Left lung (tissue), 10 donors: Measurements from ENCODE around the gene PPP1R16B. TPM values are rescaled to one million over a fixed set of nuclear protein-coding genes. Genes with fewer than 3 reads are reported as not detected.

Experiments used
- ATAC-seq: fragments of 200-7000 bp; cut with Tn5 transposase; one replicate; pipeline ENCODE4 v1.9.1; 2020; ENCODE audit warnings: moderate library complexity
- DNase-seq, 4 donors: peaks; one replicate each; pipeline ENCODE4 v3.0.0-alpha.2; 2013 to 2020
- H3K27ac ChIP-seq, 2 donors: fragments of 200-600 bp; sonication (generic) in 1 of 2; one replicate each; pipeline versions ENCODE4 v1.5.0 to v1.8.0; 2020 to 2021
- H3K27me3 ChIP-seq, 2 donors: fragments of 200-600 bp; sonication (generic) in 1 of 2; one replicate each; pipeline versions ENCODE4 v1.5.0 to v1.8.0; 2020 to 2021
- H3K36me3 ChIP-seq, 2 donors: fragments of 200-600 bp; sonication (generic) in 1 of 2; one replicate each; pipeline versions ENCODE4 v1.5.0 to v1.8.0; 2020 to 2021
- H3K4me1 ChIP-seq, 2 donors: fragments of 200-600 bp; one replicate each; pipeline ENCODE4 v1.8.0; 2021
- H3K4me3 ChIP-seq, 2 donors: fragments of 200-600 bp; sonication (generic) in 1 of 2; one replicate each; pipeline versions ENCODE4 v1.5.0 to v1.8.0; 2020 to 2021; ENCODE audit warnings: mild to moderate bottlenecking in 1 of 2
- H3K9me3 ChIP-seq, 2 donors: fragments of 200-600 bp; sonication (generic) in 1 of 2; one replicate each; pipeline versions ENCODE4 v1.5.0 to v1.8.0; 2020 to 2021
- intact Hi-C, 2 donors: fragments of 100-400 bp; cut with DNase I; formaldehyde crosslinking; loops; one replicate each; pipeline versions ENCODE4 v1.11.2 to v1.14.2; 2022
- polyA plus RNA-seq, 6 donors: library from polyadenylated mRNA; unstranded; fragments of 120-200 nt; gene quantifications; one replicate each; pipeline ENCODE4 v1.2.1, GENCODE V29; 2013; ENCODE audit not compliant: insufficient read length in 6 of 6
- total RNA-seq, 2 donors: library from RNA; stranded (reverse); fragmentation: NEBNext Ultra II Directional; extraction: Animal tissue kit (Norgen Biotek cat#: 25700); gene quantifications; one replicate each; pipeline ENCODE4 v1.2.1, GENCODE V29; 2021
- TF ChIP-seq, protein P1 (sequence below), 2 donors: fragments of 200-600 bp; sonication (generic) in 1 of 2; IDR thresholded peaks; one replicate each; pipeline versions ENCODE4 v1.5.0 to v1.8.0; 2021; ENCODE audit warnings: antibody characterized with exemption in 2 of 2
- donor health status: DM: no; HTN: yes; CAD: no.
- donor health status: DM: no; HTN: no; CAD: no.

PPP1R16B gene
- total and polyA plus RNA-seq, 8 donors, result 5.4 to 10.8 (median 7.8) TPM

DNA sequence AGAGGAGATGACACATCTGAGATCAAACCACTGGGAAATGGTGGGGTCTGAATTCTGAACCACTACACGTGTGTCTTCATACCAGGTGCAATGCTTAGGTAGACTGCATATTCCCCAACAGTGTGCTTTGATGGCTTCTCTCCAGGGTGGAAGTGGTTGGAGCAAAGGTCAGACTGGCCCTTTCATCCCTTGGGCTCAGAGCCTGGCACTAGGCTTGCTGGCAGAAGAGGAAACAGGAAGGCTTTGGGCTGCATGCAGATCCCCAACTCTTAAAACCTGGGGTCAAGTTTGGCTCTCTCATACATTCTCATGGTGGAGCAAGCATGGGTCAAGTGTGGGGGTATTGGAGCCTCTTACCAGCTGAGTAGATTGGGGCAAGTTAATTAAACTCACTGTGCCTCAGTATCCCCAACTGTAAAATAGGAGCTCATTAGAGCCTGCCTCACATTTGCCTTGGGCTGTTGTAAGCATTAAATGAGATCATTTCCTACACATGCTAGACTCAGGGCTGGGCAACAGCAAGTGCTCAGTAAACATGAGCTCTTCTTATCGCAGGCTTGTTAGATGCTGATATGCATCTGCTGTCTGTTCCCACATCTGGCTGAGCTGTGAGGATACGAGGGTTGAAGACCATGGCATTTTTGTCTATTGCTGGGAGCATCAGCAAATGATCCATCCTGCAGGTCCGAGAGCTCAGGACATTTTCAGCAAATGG lies 69.1 kb downstream of the PPP1R16B start:
- peak overlapping the region; percentile 53 to 68 for H3K27ac ChIP-seq
- ATAC-seq, result peak; percentile 5
- H3K4me3 ChIP-seq, result no peak overlapping the region

DNA sequence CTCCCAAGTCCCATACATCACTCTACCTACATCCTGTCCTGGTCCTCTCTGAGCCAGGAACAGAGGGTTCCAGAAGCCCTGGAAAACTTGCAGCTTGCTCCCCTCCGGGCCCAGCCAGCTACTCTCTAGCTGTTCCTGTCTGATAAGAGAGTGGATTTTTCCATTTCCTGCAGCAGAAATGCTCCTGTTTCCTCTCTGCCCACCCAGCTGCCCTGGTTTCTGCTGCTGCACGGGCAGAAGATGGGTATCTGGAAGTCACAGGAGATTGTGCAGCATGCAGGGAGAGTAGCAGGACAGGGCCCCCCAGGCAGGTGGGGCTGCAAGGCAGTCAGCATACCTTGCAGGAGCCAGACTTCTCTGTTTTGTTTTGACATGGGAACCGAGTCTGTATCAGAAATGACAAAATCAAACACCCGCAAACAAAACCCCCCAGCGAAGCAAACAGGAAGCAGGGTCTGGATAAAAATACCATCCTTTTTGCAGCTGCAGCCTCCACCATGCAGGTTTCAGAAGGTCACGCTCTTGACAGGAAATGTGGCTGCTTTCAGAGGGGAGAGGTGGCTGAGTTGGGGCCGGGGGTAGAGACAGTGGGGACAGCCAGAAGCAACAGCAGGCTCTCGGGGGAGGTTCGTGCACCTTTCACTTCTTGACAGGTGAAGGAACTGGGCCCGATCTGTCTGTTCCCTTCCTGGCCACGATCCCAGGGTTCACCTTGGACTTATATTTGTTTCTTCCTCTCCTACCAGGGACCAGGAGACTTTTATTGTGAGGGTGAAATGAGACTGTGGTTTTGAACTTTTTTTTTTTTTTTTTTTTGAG lies 69.9 kb downstream of the PPP1R16B start:
- H3K27ac ChIP-seq, result peak overlapping the region; percentile 53 to 68
- no peaks in the 10 kb centered on the region for H3K36me3 ChIP-seq
- peaks cover 0 to 35% of the 10 kb centered on the region in 2 donors for H3K27me3 ChIP-seq
- H3K4me1 ChIP-seq, result peaks cover 5 to 49% of the 10 kb centered on the region in 2 donors
- ATAC-seq (peak; percentile 27), DNase-seq (peak in 1 of 4 donors; percentile 24)
- H3K9me3 ChIP-seq, result no peaks in the 10 kb centered on the region
- TF ChIP-seq, protein P1, sequence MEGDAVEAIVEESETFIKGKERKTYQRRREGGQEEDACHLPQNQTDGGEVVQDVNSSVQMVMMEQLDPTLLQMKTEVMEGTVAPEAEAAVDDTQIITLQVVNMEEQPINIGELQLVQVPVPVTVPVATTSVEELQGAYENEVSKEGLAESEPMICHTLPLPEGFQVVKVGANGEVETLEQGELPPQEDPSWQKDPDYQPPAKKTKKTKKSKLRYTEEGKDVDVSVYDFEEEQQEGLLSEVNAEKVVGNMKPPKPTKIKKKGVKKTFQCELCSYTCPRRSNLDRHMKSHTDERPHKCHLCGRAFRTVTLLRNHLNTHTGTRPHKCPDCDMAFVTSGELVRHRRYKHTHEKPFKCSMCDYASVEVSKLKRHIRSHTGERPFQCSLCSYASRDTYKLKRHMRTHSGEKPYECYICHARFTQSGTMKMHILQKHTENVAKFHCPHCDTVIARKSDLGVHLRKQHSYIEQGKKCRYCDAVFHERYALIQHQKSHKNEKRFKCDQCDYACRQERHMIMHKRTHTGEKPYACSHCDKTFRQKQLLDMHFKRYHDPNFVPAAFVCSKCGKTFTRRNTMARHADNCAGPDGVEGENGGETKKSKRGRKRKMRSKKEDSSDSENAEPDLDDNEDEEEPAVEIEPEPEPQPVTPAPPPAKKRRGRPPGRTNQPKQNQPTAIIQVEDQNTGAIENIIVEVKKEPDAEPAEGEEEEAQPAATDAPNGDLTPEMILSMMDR (IDR thresholded peaks at IDR 0.05), result no peak
- intact Hi-C loops, result no loop called here
- no peak overlapping the region for H3K4me3 ChIP-seq

More for the DNA sequence above, 69.1 kb downstream of the PPP1R16B start:
- intact Hi-C loops, result no loop called here
- peaks cover 5 to 51% of the 10 kb centered on the region in 2 donors for H3K4me1 ChIP-seq
- no peak for DNase-seq
- TF ChIP-seq, protein P1 (IDR thresholded peaks at IDR 0.05), result no peak
- peaks cover 0 to 30% of the 10 kb centered on the region in 2 donors for H3K27me3 ChIP-seq
- no peaks in the 10 kb centered on the region for H3K36me3 ChIP-seq
- no peaks in the 10 kb centered on the region for H3K9me3 ChIP-seq

DNA sequence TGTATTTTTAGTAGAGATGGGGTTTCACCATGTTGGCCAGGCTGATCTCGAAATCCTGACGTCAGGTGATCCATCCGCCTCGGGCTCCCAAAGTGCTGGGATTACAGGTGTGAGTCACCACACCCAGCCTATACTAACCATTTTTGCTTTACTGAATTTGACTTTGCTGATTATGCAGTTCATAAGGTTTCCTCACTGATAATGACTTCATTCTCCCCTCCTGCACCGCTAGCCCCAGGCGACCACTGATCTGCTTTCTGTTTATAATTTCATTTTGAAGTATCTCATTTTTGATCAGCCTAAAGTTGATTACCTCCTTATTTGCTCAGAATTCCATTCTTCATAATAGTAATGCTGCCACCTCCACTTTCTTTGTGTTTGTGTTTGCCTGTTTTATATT lies 72.0 kb downstream of the PPP1R16B start:
- Histone ChIP-seq H3K27ac (no peak overlapping the region), H3K9me3 (no peaks in the 10 kb centered on the region), H3K27me3 (peaks cover 0 to 33% of the 10 kb centered on the region in 2 donors), H3K4me1 (peaks cover 0 to 31% of the 10 kb centered on the region in 2 donors), H3K4me3 (no peak overlapping the region), H3K36me3 (no peaks in the 10 kb centered on the region)
- intact Hi-C loops, result no loop called here
- TF ChIP-seq, protein P1 (IDR thresholded peaks at IDR 0.05), result no peak
- no peak for ATAC-seq
- no peak for DNase-seq

DNA sequence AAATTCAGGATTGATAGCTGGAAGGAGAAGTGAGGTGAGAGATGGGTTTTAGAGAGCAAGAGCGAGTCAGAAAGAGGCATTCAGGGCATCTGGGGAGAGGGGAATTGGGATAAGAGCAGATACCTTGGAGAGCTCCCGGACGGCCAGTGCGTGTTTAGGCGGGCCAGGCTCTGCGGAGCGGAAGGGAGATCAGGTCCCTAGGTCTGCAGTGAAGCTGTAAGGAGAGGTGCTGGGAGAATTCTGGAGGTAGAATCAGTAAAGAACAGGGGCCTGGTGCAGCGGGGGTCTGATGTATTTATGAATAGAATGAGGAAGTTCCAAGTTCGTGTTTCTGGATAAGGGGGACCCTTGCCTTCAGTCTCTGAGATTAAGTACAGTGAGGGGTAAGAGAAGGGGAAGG lies 73.4 kb downstream of the PPP1R16B start:
- DNase-seq, result peak in 2 of 4 donors; percentile 30 to 32
- intact Hi-C loops, result no loop called here
- peak; percentile 47 for ATAC-seq

More for the DNA sequence above, 73.4 kb downstream of the PPP1R16B start:
- no peaks in the 10 kb centered on the region for H3K36me3 ChIP-seq
- TF ChIP-seq, protein P1 (IDR thresholded peaks at IDR 0.05), result no peak
- peaks cover 0 to 31% of the 10 kb centered on the region in 2 donors for H3K27me3 ChIP-seq
- H3K4me3 ChIP-seq, result no peak overlapping the region
- H3K4me1 ChIP-seq, result peaks cover 0 to 26% of the 10 kb centered on the region in 2 donors
- H3K27ac ChIP-seq, result no peak overlapping the region
- H3K9me3 ChIP-seq, result no peaks in the 10 kb centered on the region
